ENCODE measurements around the gene AUTS2.

DNA sequence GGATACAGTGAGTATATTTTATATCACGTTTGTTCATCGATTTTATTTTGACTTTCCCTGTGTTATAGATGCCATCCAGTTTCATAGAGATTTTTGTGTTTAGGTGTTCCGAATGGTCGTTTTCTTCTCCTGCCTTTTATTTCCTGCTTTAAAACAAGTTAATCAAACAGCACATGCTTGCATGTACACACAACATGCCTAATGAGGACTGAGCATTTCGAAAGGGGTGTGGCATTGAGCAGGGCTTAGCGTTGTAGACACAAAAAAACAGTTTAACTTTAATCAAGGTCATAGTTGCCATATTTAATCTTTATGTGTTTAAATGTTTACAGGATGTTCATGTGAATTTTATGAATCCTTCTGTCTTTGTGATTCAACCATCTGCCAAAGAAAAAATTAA is 1103.2 kb downstream of the AUTS2 start:
- TF ChIP-seq POLR2A (IDR thresholded peaks at IDR 0.05) = no peak
- TF ChIP-seq, protein P1, sequence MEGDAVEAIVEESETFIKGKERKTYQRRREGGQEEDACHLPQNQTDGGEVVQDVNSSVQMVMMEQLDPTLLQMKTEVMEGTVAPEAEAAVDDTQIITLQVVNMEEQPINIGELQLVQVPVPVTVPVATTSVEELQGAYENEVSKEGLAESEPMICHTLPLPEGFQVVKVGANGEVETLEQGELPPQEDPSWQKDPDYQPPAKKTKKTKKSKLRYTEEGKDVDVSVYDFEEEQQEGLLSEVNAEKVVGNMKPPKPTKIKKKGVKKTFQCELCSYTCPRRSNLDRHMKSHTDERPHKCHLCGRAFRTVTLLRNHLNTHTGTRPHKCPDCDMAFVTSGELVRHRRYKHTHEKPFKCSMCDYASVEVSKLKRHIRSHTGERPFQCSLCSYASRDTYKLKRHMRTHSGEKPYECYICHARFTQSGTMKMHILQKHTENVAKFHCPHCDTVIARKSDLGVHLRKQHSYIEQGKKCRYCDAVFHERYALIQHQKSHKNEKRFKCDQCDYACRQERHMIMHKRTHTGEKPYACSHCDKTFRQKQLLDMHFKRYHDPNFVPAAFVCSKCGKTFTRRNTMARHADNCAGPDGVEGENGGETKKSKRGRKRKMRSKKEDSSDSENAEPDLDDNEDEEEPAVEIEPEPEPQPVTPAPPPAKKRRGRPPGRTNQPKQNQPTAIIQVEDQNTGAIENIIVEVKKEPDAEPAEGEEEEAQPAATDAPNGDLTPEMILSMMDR (IDR thresholded peaks at IDR 0.05) = no peak
